ENCODE measurements around the gene GOLGA2.

DNA sequence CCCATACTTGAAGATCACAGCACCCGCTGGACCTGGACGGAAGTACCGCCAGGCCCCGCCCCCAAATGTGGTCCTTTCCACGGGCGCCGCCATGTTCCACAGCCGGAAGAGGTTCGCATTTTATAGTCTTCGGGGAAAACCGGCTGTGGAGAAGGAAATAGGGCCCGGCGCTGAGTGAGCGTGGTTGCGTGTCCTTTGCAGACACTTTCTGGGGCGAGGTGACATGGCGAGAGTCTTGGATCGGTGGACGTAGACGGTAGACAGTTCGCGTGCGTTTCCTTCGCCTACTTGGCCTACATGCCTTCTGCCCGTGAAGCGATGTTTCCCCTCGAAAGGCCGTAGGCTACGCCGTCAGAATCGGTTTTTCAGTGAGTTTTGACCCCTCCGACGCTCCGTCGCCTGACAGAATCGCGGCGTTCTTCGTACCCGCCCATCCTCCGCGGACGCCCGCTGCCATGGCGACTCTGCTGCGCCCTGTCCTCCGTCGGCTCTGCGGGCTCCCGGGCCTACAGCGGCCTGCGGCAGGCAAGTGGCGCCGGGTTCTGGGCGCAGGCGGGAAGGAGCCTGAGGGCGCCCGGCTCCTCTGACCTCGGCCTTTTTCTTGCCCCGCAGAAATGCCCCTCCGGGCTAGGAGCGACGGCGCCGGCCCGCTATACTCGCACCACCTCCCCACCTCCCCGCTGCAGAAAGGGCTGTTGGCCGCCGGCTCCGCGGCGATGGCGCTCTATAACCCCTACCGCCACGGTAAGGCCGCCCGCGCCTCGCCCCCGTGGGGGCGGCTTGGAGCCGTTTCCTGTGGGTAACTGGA is 46.8 kb upstream of the GOLGA2 start, which contains the start of the genes COQ4 and TRUB2:
- TF ChIP-seq CTCF (conservative IDR thresholded peaks at IDR 0.05 in 1 of 2, IDR thresholded peaks at IDR 0.05 in 1 of 2; ENCODE audit: low read depth in 1 of 2, low read length in 2 of 2) (no peak), EZH2 (IDR thresholded peaks at IDR 0.05; ENCODE audit: low read length, missing control alignments) (no peak)

Data from fibroblast of lung (primary cell).